Transverse colon (tissue), 4 donors: ENCODE results near the gene DENND2A. TPM values are rescaled to one million over a fixed set of nuclear protein-coding genes. Genes with fewer than 3 reads are reported as not detected.
"Not testable (repeated sequence)": the region's sequence is repeated elsewhere in the genome, so short reads cannot be mapped to it uniquely, and the experiment has no call there.

Experiments used
- DNase-seq: peaks from one replicate; pipeline ENCODE4 v3.0.0-alpha.2; 2019
- H3K27ac ChIP-seq, 4 donors: fragments of 200-600 bp; sonication (generic); 2 replicates each; pipeline ENCODE4 v1.5.1; 2016 to 2018; ENCODE audit warnings: inconsistent platforms in 4 of 4
- H3K27me3 ChIP-seq: fragments of 200-600 bp; sonication (generic); 2 replicates; pipeline ENCODE4 v1.5.1; 2017; ENCODE audit warnings: inconsistent platforms
- H3K36me3 ChIP-seq, 4 donors: fragments of 200-600 bp; sonication (generic); 2 replicates each; pipeline ENCODE4 v1.5.1; 2017 to 2019; ENCODE audit warnings: inconsistent platforms in 4 of 4
- H3K4me1 ChIP-seq, 4 donors: fragments of 200-600 bp; sonication (generic); 2 replicates each; pipeline ENCODE4 v1.5.1; 2017 to 2020; ENCODE audit warnings: inconsistent platforms in 4 of 4
- H3K4me3 ChIP-seq, 4 donors: fragments of 200-600 bp; sonication (generic); 1 replicate in 1 of 4; 2 replicates in 3 of 4; pipeline versions ENCODE4 v1.5.1 to v1.6.1; 2017 to 2019; ENCODE audit warnings: inconsistent platforms in 4 of 4
- H3K9me3 ChIP-seq, 2 donors: fragments of 200-600 bp; sonication (generic); 2 replicates each; pipeline ENCODE4 v1.5.1; 2017 to 2019; ENCODE audit warnings: inconsistent platforms in 2 of 2
- CTCF ChIP-seq, 5 experiments: fragments of 200-600 bp in 3 of 5; fragments of 450-650 bp in 2 of 5; sonication (generic) in 3 of 5; IDR thresholded peaks; 1 replicate in 2 of 5; 2 replicates in 3 of 5; pipeline ENCODE4 v1.5.1; 2016 to 2017; ENCODE audit warnings: antibody characterized with exemption in 5 of 5, inconsistent platforms in 3 of 5, mild to moderate bottlenecking in 2 of 5, moderate library complexity in 1 of 5
- EP300 ChIP-seq: sonication (generic); formaldehyde crosslinking; IDR thresholded peaks from one replicate; pipeline ENCODE4 v1.6.1; 2017; ENCODE audit warnings: antibody characterized with exemption, low read depth
- POLR2A ChIP-seq: fragments of 450-650 bp; IDR thresholded peaks from one replicate; pipeline ENCODE4 v1.6.1; 2016; ENCODE audit warnings: antibody characterized with exemption, mild to moderate bottlenecking, moderate library complexity
- POLR2AphosphoS5 ChIP-seq, 3 donors: sonication (generic); formaldehyde crosslinking; IDR thresholded peaks; one replicate each; pipeline ENCODE4 v1.6.1; 2016; ENCODE audit warnings: antibody characterized with exemption in 3 of 3
- WGBS, 2 donors: methylation state at CpG; one replicate each; pipeline ENCODE4 v1.1.5; 2018; ENCODE audit warnings: low coverage in 1 of 2; 5-methylcytosine and 5-hydroxymethylcytosine counted together
- in situ Hi-C, 4 donors: fragments of 200-750 bp; cut with MboI; loops; one replicate each; pipeline versions ENCODE4 v1.15.0 to v1.15.1; 2017; ENCODE audit warnings: low sequenced_read_pairs in 3 of 4, low pct_ligation_motif_present in 1 of 4, low pct_unique_long_range_greater_than_20kb in 1 of 4
- intact Hi-C: fragments of 100-400 bp; cut with DNase I; formaldehyde crosslinking; loops from one replicate; pipeline ENCODE4 v1.15.1; 2023; ENCODE audit warnings: low total_unique reads
- total RNA-seq, 4 donors: library from RNA; depleted of rRNA; stranded (reverse); fragments of >200 nt; gene quantifications; one replicate each; pipeline ENCODE4 v1.1.0, GENCODE V29; 2016

DENND2A gene
- total RNA-seq, 4 donors from 2014 or later, result 4.1 to 19.9 (median 7.1) TPM

- no peak overlapping the region for H3K4me3 ChIP-seq
- 61 to 70% methylated on average over 4 to 6 of the region's 6 CpGs for WGBS, 2 donors
- no peaks in the 10 kb centered on the region for H3K9me3 ChIP-seq
- H3K36me3 ChIP-seq, result no peaks in the 10 kb centered on the region
- H3K27me3 ChIP-seq, result no peaks in the 10 kb centered on the region
- peak overlapping the region; percentile 29 to 56 (median 48) for H3K27ac ChIP-seq
- intact Hi-C loops (no loop called here), in situ Hi-C loops (no loop called here)
- H3K4me1 ChIP-seq, result peaks cover 0 to 41% (median 4%) of the 10 kb centered on the region in 4 donors
- DNase-seq, result no peak
- TF ChIP-seq POLR2A (no peak), CTCF (IDR thresholded peaks at IDR 0.05) (no peak), POLR2AphosphoS5 (IDR thresholded peaks at IDR 0.05) (no peak), EP300 (no peak)
Measured at GRCh38 chr7:140631021-140631420, 9.6 kb downstream of the DENND2A start.

- Histone ChIP-seq H3K9me3 (no peaks in the 10 kb centered on the region), H3K4me1 (peaks cover 0 to 29% (median 6%) of the 10 kb centered on the region in 4 donors), H3K27ac (peak overlapping the region; percentile 54 to 81 (median 71)), H3K36me3 (no peaks in the 10 kb centered on the region), H3K4me3 (no peak overlapping the region), H3K27me3 (no peaks in the 10 kb centered on the region)
- WGBS, 2 donors, result 58 to 67% methylated on average over 10 to 17 of the region's 17 CpGs
- in situ Hi-C loops (no loop called here), intact Hi-C loops (no loop called here)
- peak; percentile 74 for DNase-seq
- TF ChIP-seq CTCF (IDR thresholded peaks at IDR 0.05) (no peak), POLR2AphosphoS5 (IDR thresholded peaks at IDR 0.05) (peak in 2 of 3 donors; percentile 67 to 70)
Measured at GRCh38 chr7:140625908-140626868, 14.4 kb downstream of the DENND2A start.

GRCh38 chr7:140625192-140625558 lies 15.4 kb downstream of the DENND2A start:
- H3K36me3 ChIP-seq, H3K27me3 ChIP-seq, DNase-seq, H3K4me3 ChIP-seq, intact Hi-C loops, in situ Hi-C loops, H3K9me3 ChIP-seq: not testable (repeated sequence)
- 87 to 89% methylated on average over 3 to 10 of the region's 10 CpGs for WGBS, 2 donors
- H3K4me1 ChIP-seq, result peaks cover 0 to 25% (median 6%) of the 10 kb centered on the region in 4 donors
- peak overlapping the region in 3 of 4 donors; percentile 54 to 81 (median 80) for H3K27ac ChIP-seq

GRCh38 chr7:140624392-140625191 lies 16.0 kb downstream of the DENND2A start:
- Histone ChIP-seq H3K27me3 (no peaks in the 10 kb centered on the region), H3K36me3 (no peaks in the 10 kb centered on the region), H3K27ac (peak overlapping the region; percentile 21 to 81 (median 67)), H3K9me3 (no peaks in the 10 kb centered on the region), H3K4me3 (no peak overlapping the region), H3K4me1 (peaks cover 0 to 25% (median 6%) of the 10 kb centered on the region in 4 donors)
- TF ChIP-seq POLR2A (no peak), POLR2AphosphoS5 (IDR thresholded peaks at IDR 0.05) (no peak), CTCF (IDR thresholded peaks at IDR 0.05) (no peak), EP300 (no peak)
- DNase-seq, result no peak
- 77 to 80% methylated on average over 7 to 11 of the region's 11 CpGs for WGBS, 2 donors
- in situ Hi-C loops (no loop called here), intact Hi-C loops (no loop called here)
